Activated CD4-positive, alpha-beta T cell treated with anti-CD3 and anti-CD28 coated beads for 1 hour (primary cell): Measurements from ENCODE around the gene LYZL1.
"Not testable (repeated sequence)": the region's sequence is repeated elsewhere in the genome, so short reads cannot be mapped to it uniquely, and the experiment has no call there.

Source experiments
- DNase-seq: peaks from one replicate; pipeline ENCODE4 v3.0.0-alpha.2; 2020

Gene LYZL1

GRCh38 chr10:29288906-29289305 lies at the start of gene LYZL1:
TSS of gene LYZL1 (plus strand) at chr10:29289070. CDS start at chr10:29291868, 2,798 bp downstream.
- DNase-seq, result not testable (repeated sequence)

GRCh38 chr10:29239569-29240472 lies 49.0 kb upstream of the LYZL1 start:
- DNase-seq, result no peak

- DNase-seq, result no peak
Measured at GRCh38 chr10:29240986-29241660, 47.7 kb upstream of the LYZL1 start.

- DNase-seq, result no peak
Measured at GRCh38 chr10:29241925-29242324, 46.9 kb upstream of the LYZL1 start.

- DNase-seq, result no peak
Measured at GRCh38 chr10:29243066-29243465, 45.8 kb upstream of the LYZL1 start.

- no peak for DNase-seq
Measured at GRCh38 chr10:29243750-29244149, 45.1 kb upstream of the LYZL1 start.

GRCh38 chr10:29244978-29245377 lies 43.9 kb upstream of the LYZL1 start:
- DNase-seq, result no peak

GRCh38 chr10:29245476-29245875 lies 43.4 kb upstream of the LYZL1 start:
- no peak for DNase-seq

GRCh38 chr10:29246449-29246848 lies 42.4 kb upstream of the LYZL1 start:
- no peak for DNase-seq

GRCh38 chr10:29248158-29248557 lies 40.7 kb upstream of the LYZL1 start:
- DNase-seq, result no peak

- no peak for DNase-seq
Measured at GRCh38 chr10:29249018-29249417, 39.9 kb upstream of the LYZL1 start.

GRCh38 chr10:29250066-29250465 lies 38.8 kb upstream of the LYZL1 start:
- DNase-seq, result no peak

GRCh38 chr10:29252811-29253689 lies 35.8 kb upstream of the LYZL1 start:
- DNase-seq, result no peak

- no peak for DNase-seq
Measured at GRCh38 chr10:29253690-29254029, 35.2 kb upstream of the LYZL1 start.

- DNase-seq, result no peak
Measured at GRCh38 chr10:29254123-29255046, 34.5 kb upstream of the LYZL1 start.

GRCh38 chr10:29255104-29255503 lies 33.8 kb upstream of the LYZL1 start:
- no peak for DNase-seq

- DNase-seq, result no peak
Measured at GRCh38 chr10:29256019-29256418, 32.9 kb upstream of the LYZL1 start.

GRCh38 chr10:29256586-29256985 lies 32.3 kb upstream of the LYZL1 start:
- DNase-seq, result no peak

GRCh38 chr10:29257106-29257783 lies 31.6 kb upstream of the LYZL1 start:
- no peak for DNase-seq

GRCh38 chr10:29257784-29258135 lies 31.1 kb upstream of the LYZL1 start:
- DNase-seq, result no peak

GRCh38 chr10:29259498-29259897 lies 29.4 kb upstream of the LYZL1 start:
- DNase-seq, result no peak

- no peak for DNase-seq
Measured at GRCh38 chr10:29263506-29263905, 25.4 kb upstream of the LYZL1 start.
